Activated CD8-positive, alpha-beta T cell treated with anti-CD3 and anti-CD28 coated beads, Interleukin-2, amount 10 ng/mL, durations not matched to agents 7 days and 5 days (primary cell): ENCODE measurements around the gene HAO2. TPM values are rescaled to one million over a fixed set of nuclear protein-coding genes. Genes with fewer than 3 reads are reported as not detected.

ENCODE experiments used
- total RNA-seq, 2 experiments: library from RNA; stranded (reverse); gene quantifications; one replicate each; pipeline ENCODE4 v1.2.3, GENCODE V29; 2021

The HAO2 gene
- total RNA-seq, 2 experiments from 2014 or later = not detected

Other genes starting within 250 kb of the HAO2 start
- 10 to 100 TPM; 13.5 to 17.7 TPM for gene WARS2, start 228.1 kb upstream of the HAO2 start, total RNA-seq
- not detected for gene HSD3B2, start 46.4 kb downstream of the HAO2 start, total RNA-seq
- not detected for gene HSD3B1, start 138.4 kb downstream of the HAO2 start, total RNA-seq